SU-DHL-6 (cell line): Measurements from ENCODE around the gene CCDC106.

Source experiments
- CTCF ChIP-seq: fragments of 200-600 bp; sonication (generic); IDR thresholded peaks from one replicate; pipeline ENCODE4 v1.5.1; 2017; ENCODE audit warnings: antibody characterized with exemption, mild to moderate bottlenecking, low read length, moderate library complexity; ENCODE audit not compliant: insufficient read depth, poor library complexity, severe bottlenecking
- EZH2phosphoT487 ChIP-seq: fragments of 200-600 bp; sonication (generic), shearing (Covaris generic); conservative IDR thresholded peaks from 2 replicates; pipeline ENCODE4 v1.6.1; 2018; ENCODE audit warnings: mild to moderate bottlenecking, antibody characterized with exemption, low read length, moderate library complexity, mixed read lengths

- TF ChIP-seq CTCF (no peak), EZH2phosphoT487 (no peak)
Observed at GRCh38 chr19:55623130-55623529, 24.9 kb upstream of the CCDC106 start.
